PC-3 (cell line): ENCODE data around the gene FCAMR. TPM values are rescaled to one million over a fixed set of nuclear protein-coding genes. Genes with fewer than 3 reads are reported as not detected.

Source experiments
- ATAC-seq: fragments of 200-7000 bp; cut with Tn5 transposase; 2 replicates; pipeline ENCODE4 v1.9.1; 2020; ENCODE audit warnings: mild to moderate bottlenecking, moderate library complexity
- BruUV-seq: library from RNA; stranded (reverse); fragments of 400-500 nt; replicated peaks from 2 replicates; lab custom pipeline; 2021; lab: Mats Ljungman, UMichigan
- CTCF ChIA-PET: fragments of 300-600 bp; sonication (Branson Sonifier 250); formaldehyde crosslinking; loops from one replicate; lab custom pipeline; 2022; ENCODE audit warnings: antibody characterized with exemption; lab: Charles Lee
- POLR2A ChIA-PET: fragments of 300-600 bp; sonication (Branson Sonifier 250); formaldehyde crosslinking; loops from one replicate; lab custom pipeline; 2022; ENCODE audit warnings: antibody characterized with exemption; ENCODE audit not compliant: unreplicated experiment; lab: Charles Lee
- DNase-seq: peaks from one replicate; pipeline ENCODE4 v3.0.0-alpha.2; 2015
- H2AFZ ChIP-seq: fragments of 300-600 bp; sonication (generic); 2 replicates; pipeline ENCODE4 v1.6.0; 2016; ENCODE audit warnings: antibody characterized with exemption, low read length
- H3F3A ChIP-seq: fragments of 300-600 bp; sonication (generic); one replicate; pipeline ENCODE4 v1.6.0; 2017; ENCODE audit warnings: antibody characterized with exemption, low read length, control low read depth, mild to moderate bottlenecking; ENCODE audit not compliant: unreplicated experiment
- H3K27ac ChIP-seq: fragments of 300-600 bp; sonication (generic); 2 replicates; pipeline ENCODE4 v1.5.1; 2016; ENCODE audit warnings: mild to moderate bottlenecking, low read length
- H3K27me3 ChIP-seq: fragments of 300-600 bp; sonication (generic); 2 replicates; pipeline ENCODE4 v1.6.1; 2016; ENCODE audit warnings: low read length, mixed read lengths
- H3K36me3 ChIP-seq: fragments of 300-600 bp; sonication (generic); 2 replicates; pipeline ENCODE4 v1.6.1; 2016; ENCODE audit warnings: low read depth, mixed run types, low read length, mixed read lengths
- H3K4me1 ChIP-seq: fragments of 300-600 bp; sonication (generic); 2 replicates; pipeline ENCODE4 v1.5.1; 2016; ENCODE audit warnings: low read length; ENCODE audit not compliant: insufficient read depth
- H3K4me2 ChIP-seq: fragments of 300-600 bp; sonication (generic); 2 replicates; pipeline ENCODE4 v1.6.0; 2016; ENCODE audit warnings: low read length
- H3K4me3 ChIP-seq: fragments of 300-600 bp; sonication (generic); 2 replicates; pipeline ENCODE4 v1.5.1; 2016; ENCODE audit warnings: mild to moderate bottlenecking, low read length, mixed read lengths
- H3K79me2 ChIP-seq: fragments of 300-600 bp; sonication (generic); 2 replicates; pipeline ENCODE4 v1.6.1; 2017; ENCODE audit warnings: low read length, mixed read lengths
- H3K9ac ChIP-seq: fragments of 300-600 bp; sonication (generic); 2 replicates; pipeline ENCODE4 v1.6.0; 2016; ENCODE audit warnings: mild to moderate bottlenecking, low read length
- H3K9me2 ChIP-seq: fragments of 300-600 bp; sonication (generic); replicated peaks from 2 replicates; pipeline ENCODE4 v1.6.1; 2016; ENCODE audit warnings: mixed run types, low read length, mixed read lengths
- H3K9me3 ChIP-seq: fragments of 300-600 bp; sonication (generic); 2 replicates; pipeline ENCODE4 v1.6.1; 2016; ENCODE audit warnings: low read length, mixed read lengths
- H4K20me1 ChIP-seq: fragments of 300-600 bp; sonication (generic); 2 replicates; pipeline ENCODE4 v1.6.1; 2016; ENCODE audit warnings: low read length, mixed read lengths
- CTCF ChIP-seq: fragments of 300-600 bp; sonication (generic); conservative IDR thresholded peaks from 2 replicates; pipeline ENCODE4 v1.5.1; 2017; ENCODE audit warnings: antibody characterized with exemption, low read depth, mild to moderate bottlenecking, low read length
- EZH2 ChIP-seq: fragments of 300-600 bp; sonication (generic); IDR thresholded peaks from one replicate; pipeline ENCODE4 v1.6.1; 2017; ENCODE audit warnings: antibody characterized with exemption, mild to moderate bottlenecking, low read length; ENCODE audit not compliant: unreplicated experiment
- EZH2phosphoT487 ChIP-seq: fragments of 300-600 bp; sonication (generic); IDR thresholded peaks from 2 replicates; pipeline ENCODE4 v1.6.1; 2018; ENCODE audit warnings: mild to moderate bottlenecking, antibody characterized with exemption, low read length, borderline replicate concordance
- intact Hi-C: fragments of 100-400 bp; cut with micrococcal nuclease; formaldehyde crosslinking; loops from 2 replicates; pipeline ENCODE4 v1.9.0; 2023
- total RNA-seq: library from RNA; depleted of rRNA; stranded (reverse); fragments of >200 nt; gene quantifications from 2 replicates; pipeline ENCODE4 v1.2.3, GENCODE V29; 2014

FCAMR gene
- total RNA-seq, 1 experiment from 2014 or later, result not detected

GRCh38 chr1:207000651-207001291 is 30.5 kb upstream of the FCAMR start:
- no peaks in the 10 kb centered on the region for H3K36me3 ChIP-seq
- BruUV-seq, result no TSS peak
- H3K4me1 ChIP-seq, result peaks cover 52% of the 10 kb centered on the region
- no peak overlapping the region for H3K27ac ChIP-seq
- no peak overlapping the region for H3K9ac ChIP-seq
- no peaks in the 10 kb centered on the region for H4K20me1 ChIP-seq
- intact Hi-C loops, result no loop called here
- no peak overlapping the region for H2AFZ ChIP-seq
- ATAC-seq, result no peak
- no peaks in the 10 kb centered on the region for H3K9me2 ChIP-seq
- H3K9me3 ChIP-seq, result no peaks in the 10 kb centered on the region
- ChIA-PET POLR2A (no interaction called here), CTCF (interaction anchor here (0.5 kb wide), 1 partner anchor 57 kb away, joined by 11 read pairs; no protein-coding TSS in a partner anchor)
- no peak overlapping the region for H3K4me2 ChIP-seq
- peaks cover 4% of the 10 kb centered on the region for H3F3A ChIP-seq
- DNase-seq, result no peak
- no peak overlapping the region for H3K4me3 ChIP-seq
- no peak for TF ChIP-seq CTCF
- TF ChIP-seq EZH2phosphoT487, result no peak
- no peak for TF ChIP-seq EZH2
- no peaks in the 10 kb centered on the region for H3K27me3 ChIP-seq
- no peaks in the 10 kb centered on the region for H3K79me2 ChIP-seq

- H3K4me1 ChIP-seq, result peaks cover 33% of the 10 kb centered on the region
- BruUV-seq, result no TSS peak
- H3K79me2 ChIP-seq, result no peaks in the 10 kb centered on the region
- H3K9me2 ChIP-seq, result no peaks in the 10 kb centered on the region
- TF ChIP-seq EZH2 (no peak), CTCF (no peak), EZH2phosphoT487 (no peak)
- DNase-seq (no peak), ATAC-seq (no peak)
- H4K20me1 ChIP-seq, result no peaks in the 10 kb centered on the region
- H3K27me3 ChIP-seq, result no peaks in the 10 kb centered on the region
- H3K4me2 ChIP-seq, result no peak overlapping the region
- no peaks in the 10 kb centered on the region for H3K9me3 ChIP-seq
- H3F3A ChIP-seq, result peaks cover 4% of the 10 kb centered on the region
- intact Hi-C loops, result no loop called here
- ChIA-PET CTCF (no interaction called here), POLR2A (no interaction called here)
- no peak overlapping the region for H3K4me3 ChIP-seq
- H3K36me3 ChIP-seq, result no peaks in the 10 kb centered on the region
- no peak overlapping the region for H3K9ac ChIP-seq
- no peak overlapping the region for H2AFZ ChIP-seq
- H3K27ac ChIP-seq, result no peak overlapping the region
Measured at GRCh38 chr1:206998816-206999215, 28.6 kb upstream of the FCAMR start.

- Histone ChIP-seq H3F3A (no peaks in the 10 kb centered on the region), H3K4me2 (no peak overlapping the region), H3K36me3 (no peaks in the 10 kb centered on the region), H3K4me1 (no peaks in the 10 kb centered on the region), H3K79me2 (no peaks in the 10 kb centered on the region), H3K9me2 (no peaks in the 10 kb centered on the region), H3K9me3 (no peaks in the 10 kb centered on the region), H3K4me3 (no peak overlapping the region), H3K27ac (no peak overlapping the region), H3K9ac (no peak overlapping the region), H4K20me1 (no peaks in the 10 kb centered on the region), H3K27me3 (no peaks in the 10 kb centered on the region), H2AFZ (no peak overlapping the region)
- CTCF ChIA-PET, result no interaction called here
- ATAC-seq (no peak), DNase-seq (no peak)
- POLR2A ChIA-PET, result no interaction called here
- TF ChIP-seq CTCF (no peak), EZH2 (no peak), EZH2phosphoT487 (no peak)
- BruUV-seq, result no TSS peak
- intact Hi-C loops, result no loop called here
Measured at GRCh38 chr1:206992790-206993189, 22.5 kb upstream of the FCAMR start.
